ENCODE measurements around the gene ADGRL2. TPM values are rescaled to one million over a fixed set of nuclear protein-coding genes. Genes with fewer than 3 reads are reported as not detected.
A peak's percentile ranks its signal among the peaks of the same experiment; 100 is the strongest.

The ADGRL2 gene
- total RNA-seq, 1 donor from 2014 or later = not detected

DNA sequence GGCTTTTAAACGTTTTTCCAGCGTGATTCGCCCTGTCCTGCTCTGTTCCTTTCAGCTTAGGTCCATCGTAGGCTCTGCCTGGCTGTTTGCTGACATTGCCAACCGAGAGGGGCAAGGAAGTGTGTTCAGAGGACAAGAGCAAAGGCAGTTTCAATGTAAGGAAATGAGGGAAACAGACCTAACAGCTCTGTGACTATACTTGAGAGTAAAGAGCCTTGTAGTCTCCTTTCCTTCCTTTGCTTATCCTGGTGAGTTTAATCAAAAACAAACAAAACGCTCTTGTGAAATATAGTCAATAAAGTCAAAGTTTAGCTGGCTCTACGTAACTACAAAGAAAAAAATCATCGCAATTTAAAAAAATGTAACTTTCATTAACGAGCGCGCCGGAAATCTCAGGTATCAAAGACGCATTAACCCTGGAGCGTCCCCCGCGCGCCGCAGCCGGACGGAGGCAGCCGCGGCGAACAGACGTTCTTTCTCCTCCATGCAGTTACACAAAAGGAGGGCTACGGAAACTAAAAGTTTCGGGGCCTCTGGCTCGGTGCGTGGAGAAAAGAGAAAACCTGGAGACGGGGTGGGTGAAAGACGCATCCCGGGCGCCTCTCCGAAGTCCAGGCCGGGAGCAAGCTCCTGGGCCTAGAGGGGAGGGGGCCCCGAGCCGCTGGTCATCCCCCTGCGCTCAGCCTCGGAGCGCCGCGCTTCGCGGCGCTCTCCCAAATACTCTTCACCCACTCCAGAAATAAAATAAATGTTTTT is 617 bp upstream of the ADGRL2 start:
- no peak overlapping the region for H3K27ac Mint-ChIP-seq
- H3K4me3 Mint-ChIP-seq = peak overlapping the region; percentile 26
- no peak for DNase-seq (ENCODE audit: low spot score)
- no peaks in the 10 kb centered on the region for H3K36me3 Mint-ChIP-seq (ENCODE audit: low read depth)
- no peaks in the 10 kb centered on the region for H3K4me1 Mint-ChIP-seq (ENCODE audit: low read depth)
- no peaks in the 10 kb centered on the region for H3K9me3 Mint-ChIP-seq
- H3K27me3 Mint-ChIP-seq (ENCODE audit: insufficient read depth) = peaks cover 48% of the 10 kb centered on the region
- intact Hi-C loops (cut with micrococcal nuclease) = no loop called here

DNA sequence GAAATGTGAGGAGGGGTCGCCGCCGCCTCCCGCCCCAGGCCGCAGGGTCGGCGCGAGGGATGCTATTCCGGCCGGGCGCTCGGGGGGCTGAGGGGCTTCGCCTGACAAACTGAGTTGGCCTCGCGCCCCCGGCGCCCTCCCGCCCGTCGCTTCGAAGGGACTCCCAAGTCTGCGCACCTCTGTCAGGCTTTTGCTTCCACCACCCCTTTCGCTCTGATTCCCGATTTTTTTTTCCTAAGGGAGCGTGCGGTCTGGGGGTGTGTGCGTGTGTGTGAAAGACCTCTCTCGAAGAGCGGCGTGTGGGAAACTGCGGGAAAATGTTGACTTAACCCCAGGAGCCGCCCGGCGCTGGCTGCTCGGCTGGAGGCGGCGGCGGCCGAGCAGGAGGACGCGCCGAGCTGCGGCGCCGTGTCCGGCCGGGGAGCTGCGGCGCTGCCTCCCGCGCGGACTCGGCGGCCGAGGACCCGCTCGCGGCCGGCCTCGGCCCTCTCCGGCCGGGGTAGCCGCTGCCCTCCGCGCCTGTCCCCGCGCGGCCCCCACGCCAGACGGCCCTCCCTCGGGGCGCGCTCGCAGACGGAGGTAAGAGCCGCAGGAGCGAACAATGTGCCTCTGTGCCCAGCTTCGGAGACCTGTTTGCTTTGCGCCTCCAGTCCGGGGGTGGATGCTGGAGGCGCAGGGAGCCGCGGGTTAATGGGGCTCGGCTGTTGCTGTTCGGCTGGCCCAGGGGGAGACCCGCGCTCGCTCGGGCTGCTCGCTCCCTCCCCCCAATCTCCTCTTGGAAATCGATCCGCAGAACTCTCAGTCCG is 1.1 kb downstream of the ADGRL2 start:
- peaks cover 59% of the 10 kb centered on the region for H3K27me3 Mint-ChIP-seq (ENCODE audit: insufficient read depth)
- H3K4me3 Mint-ChIP-seq = no peak overlapping the region
- intact Hi-C loops (cut with micrococcal nuclease) = no loop called here

DNA sequence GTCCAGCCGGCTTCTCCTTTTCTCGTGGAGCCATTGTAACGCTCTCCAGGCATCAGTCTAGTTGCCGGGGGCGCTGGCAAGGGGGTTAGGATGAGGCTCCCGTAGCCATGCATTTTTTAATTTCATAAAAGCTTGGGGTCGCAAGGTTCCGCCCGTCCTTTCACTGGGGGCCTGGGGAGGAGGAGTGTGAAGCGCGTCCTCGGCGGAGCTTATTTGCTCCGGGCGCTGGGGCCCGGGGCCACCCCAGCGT is 1.6 kb downstream of the ADGRL2 start:
- Mint-ChIP-seq H3K36me3 (ENCODE audit: low read depth) (no peaks in the 10 kb centered on the region), H3K9me3 (no peaks in the 10 kb centered on the region), H3K4me3 (no peak overlapping the region), H3K27me3 (ENCODE audit: insufficient read depth) (peaks cover 59% of the 10 kb centered on the region), H3K4me1 (ENCODE audit: low read depth) (no peaks in the 10 kb centered on the region), H3K27ac (no peak overlapping the region)
- intact Hi-C loops (cut with micrococcal nuclease) = no loop called here
- DNase-seq (ENCODE audit: low spot score) = no peak

More for the DNA sequence above, 1.1 kb downstream of the ADGRL2 start:
- Mint-ChIP-seq H3K4me1 (ENCODE audit: low read depth) (no peaks in the 10 kb centered on the region), H3K27ac (no peak overlapping the region), H3K36me3 (ENCODE audit: low read depth) (no peaks in the 10 kb centered on the region), H3K9me3 (no peaks in the 10 kb centered on the region)
- no peak for DNase-seq (ENCODE audit: low spot score)

DNA sequence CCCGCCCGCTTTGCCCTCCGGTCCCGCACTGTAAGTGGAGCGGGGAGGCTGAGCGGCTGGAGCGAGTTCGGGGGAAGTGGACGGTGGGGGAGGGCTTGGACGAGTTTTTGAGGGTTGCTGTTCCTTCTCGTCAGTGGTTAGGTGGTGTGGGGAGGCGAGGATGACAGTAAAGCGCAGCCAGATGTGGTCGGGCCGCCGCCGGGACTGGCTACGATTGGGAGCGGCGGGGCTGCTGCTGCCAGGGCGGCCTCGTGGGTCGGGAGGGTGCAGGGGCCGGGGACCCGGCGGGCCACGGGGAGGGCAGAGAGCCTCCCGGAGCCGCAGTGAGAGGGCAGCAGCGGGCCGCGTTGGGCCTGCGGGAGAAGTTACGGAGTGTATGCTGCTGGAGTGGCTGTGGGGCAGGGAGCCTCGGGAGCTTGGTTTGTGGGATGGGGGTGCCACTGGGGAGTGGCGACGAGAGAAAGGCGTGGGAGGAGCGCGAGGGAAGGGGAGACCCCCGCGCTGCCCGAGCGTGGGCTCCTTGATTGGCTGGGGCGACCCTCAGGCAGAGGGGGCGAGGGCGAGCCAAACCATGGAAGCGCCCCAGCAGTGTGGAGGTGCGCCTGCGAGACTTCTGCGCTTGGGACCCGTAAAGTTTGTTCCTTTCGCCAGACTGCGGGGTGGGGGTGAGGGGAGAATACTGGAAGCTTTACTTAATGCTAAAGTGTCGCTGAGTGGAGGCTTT is 2.1 kb downstream of the ADGRL2 start:
- Mint-ChIP-seq H3K9me3 (no peaks in the 10 kb centered on the region), H3K36me3 (ENCODE audit: low read depth) (no peaks in the 10 kb centered on the region), H3K4me3 (no peak overlapping the region), H3K27ac (no peak overlapping the region), H3K4me1 (ENCODE audit: low read depth) (no peaks in the 10 kb centered on the region), H3K27me3 (ENCODE audit: insufficient read depth) (peaks cover 59% of the 10 kb centered on the region)
- no peak for DNase-seq (ENCODE audit: low spot score)
- intact Hi-C loops (cut with micrococcal nuclease) = no loop called here

DNA sequence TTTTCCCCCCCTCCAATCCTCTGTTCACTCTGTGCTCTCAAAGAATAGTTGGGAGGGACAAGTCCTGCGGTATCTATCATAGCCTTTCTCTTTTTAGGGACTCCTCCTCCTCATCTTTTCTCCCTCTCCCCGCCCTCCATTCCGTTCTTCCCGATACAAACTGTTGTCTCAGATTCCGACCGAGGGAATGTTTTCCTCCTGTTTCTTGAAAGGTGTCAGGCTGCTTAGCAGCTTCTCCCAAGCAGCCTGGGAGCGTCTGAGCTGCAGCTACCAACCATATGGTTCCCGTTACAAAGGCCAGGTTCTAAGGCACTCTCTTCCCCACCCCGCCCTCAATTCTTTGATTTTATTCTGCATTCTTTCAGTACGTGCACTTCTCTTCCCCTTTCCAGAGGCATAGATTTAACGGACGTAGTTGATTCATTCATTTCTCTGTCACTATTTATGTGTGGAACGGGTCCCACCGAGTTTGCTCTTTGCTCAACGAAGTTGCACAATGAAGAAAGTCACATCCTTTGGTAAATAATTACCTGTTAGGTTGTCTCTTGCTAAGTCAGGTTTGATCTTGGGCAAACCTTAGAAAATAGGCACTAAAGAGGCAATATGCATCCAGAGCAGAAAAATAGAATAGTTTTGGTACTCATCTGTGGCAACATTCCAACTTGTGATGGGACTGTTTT is 2.8 kb downstream of the ADGRL2 start:
- H3K4me3 Mint-ChIP-seq = no peak overlapping the region
- peaks cover 59% of the 10 kb centered on the region for H3K27me3 Mint-ChIP-seq (ENCODE audit: insufficient read depth)
- intact Hi-C loops (cut with micrococcal nuclease) = no loop called here

DNA sequence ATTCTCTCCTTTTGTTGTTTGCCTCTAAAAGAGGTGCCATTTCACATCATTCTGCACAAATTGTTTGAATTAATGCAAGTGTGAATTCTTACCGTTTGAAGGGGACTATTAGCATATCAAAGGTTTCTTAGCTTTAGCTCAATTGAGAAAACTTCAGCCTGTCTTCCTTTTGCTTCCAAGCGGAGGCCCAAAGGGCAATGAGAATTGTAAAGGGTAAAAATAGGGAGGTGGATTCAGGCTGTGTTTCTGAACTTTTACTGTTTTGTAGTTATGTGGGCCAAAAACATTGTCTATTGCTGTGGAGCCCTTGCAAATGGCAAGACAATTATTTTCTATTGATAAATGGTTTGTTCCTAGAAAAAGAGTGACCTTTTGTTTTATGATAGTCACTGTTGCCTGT is 3.6 kb downstream of the ADGRL2 start:
- Mint-ChIP-seq H3K4me3 (no peak overlapping the region), H3K36me3 (ENCODE audit: low read depth) (no peaks in the 10 kb centered on the region), H3K4me1 (ENCODE audit: low read depth) (no peaks in the 10 kb centered on the region), H3K27ac (no peak overlapping the region), H3K9me3 (no peaks in the 10 kb centered on the region), H3K27me3 (ENCODE audit: insufficient read depth) (peaks cover 55% of the 10 kb centered on the region)
- no peak for DNase-seq (ENCODE audit: low spot score)
- intact Hi-C loops (cut with micrococcal nuclease) = no loop called here

More for the DNA sequence above, 2.8 kb downstream of the ADGRL2 start:
- H3K27ac Mint-ChIP-seq = no peak overlapping the region
- H3K36me3 Mint-ChIP-seq (ENCODE audit: low read depth) = no peaks in the 10 kb centered on the region
- no peaks in the 10 kb centered on the region for H3K9me3 Mint-ChIP-seq
- no peaks in the 10 kb centered on the region for H3K4me1 Mint-ChIP-seq (ENCODE audit: low read depth)
- no peak for DNase-seq (ENCODE audit: low spot score)

DNA sequence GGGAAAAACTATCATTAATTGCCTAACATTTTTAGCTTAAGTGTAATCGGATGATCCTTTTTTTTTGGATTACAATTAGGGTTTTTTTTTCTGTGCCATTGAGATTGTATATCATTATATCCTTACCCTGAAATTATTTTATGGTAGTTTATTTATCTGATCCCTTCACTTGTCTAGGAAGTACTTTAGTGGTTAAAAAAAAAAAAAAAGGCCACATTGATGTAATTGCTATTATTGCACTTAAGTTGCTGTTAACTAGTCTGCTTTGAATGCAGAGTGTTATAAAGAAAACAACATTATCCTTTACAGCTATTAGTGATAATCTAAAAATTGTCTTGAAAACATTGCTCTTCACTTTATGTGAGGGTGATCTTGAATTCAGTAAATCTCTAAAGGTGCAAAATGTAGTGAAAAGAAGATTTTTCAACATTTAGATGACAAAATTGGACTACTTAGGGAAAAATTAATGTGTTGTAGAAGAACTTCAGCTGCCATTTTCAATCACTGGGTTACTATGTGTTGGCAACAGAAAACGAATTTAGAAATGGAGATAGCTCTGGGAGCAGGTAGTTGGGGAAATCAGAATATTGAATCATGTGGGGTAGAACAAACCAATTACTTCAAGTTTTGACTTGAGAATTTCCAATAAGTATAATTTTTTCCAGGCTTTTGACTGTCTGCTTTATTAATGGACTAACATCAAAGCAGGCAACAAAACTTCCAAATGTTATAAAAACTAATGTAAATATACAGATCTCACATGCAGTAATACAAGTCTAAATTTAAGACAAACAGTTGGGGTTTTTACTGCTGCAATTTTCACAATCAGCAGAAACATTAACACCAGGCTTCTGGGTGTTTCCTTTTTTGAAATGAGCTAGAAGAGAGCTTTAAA is 5.0 kb downstream of the ADGRL2 start:
- H3K27me3 Mint-ChIP-seq (ENCODE audit: insufficient read depth) = peaks cover 47% of the 10 kb centered on the region
- no peaks in the 10 kb centered on the region for H3K4me1 Mint-ChIP-seq (ENCODE audit: low read depth)
- no peaks in the 10 kb centered on the region for H3K36me3 Mint-ChIP-seq (ENCODE audit: low read depth)
- no peak overlapping the region for H3K4me3 Mint-ChIP-seq
- no peaks in the 10 kb centered on the region for H3K9me3 Mint-ChIP-seq
- intact Hi-C loops (cut with micrococcal nuclease) = no loop called here
- no peak overlapping the region for H3K27ac Mint-ChIP-seq
- DNase-seq (ENCODE audit: low spot score) = no peak

DNA sequence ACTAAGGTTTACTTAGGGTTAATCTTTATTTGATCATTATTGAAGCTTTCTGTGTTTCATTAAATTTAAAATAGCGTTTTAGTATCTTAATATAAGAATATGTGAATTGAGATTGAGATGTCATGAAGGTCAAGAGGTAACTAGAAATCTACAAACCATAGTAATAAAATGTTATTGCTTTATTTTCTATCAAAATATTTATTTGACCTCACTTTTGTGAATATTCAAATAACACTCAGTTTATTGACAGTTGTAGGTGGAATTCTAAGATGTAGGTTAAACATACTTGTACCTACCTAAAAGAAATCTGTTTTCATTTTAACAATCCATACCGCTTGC is 5.7 kb downstream of the ADGRL2 start:
- intact Hi-C loops (cut with micrococcal nuclease) = no loop called here
- no peak overlapping the region for H3K27ac Mint-ChIP-seq
- H3K4me3 Mint-ChIP-seq = no peak overlapping the region
- no peaks in the 10 kb centered on the region for H3K4me1 Mint-ChIP-seq (ENCODE audit: low read depth)
- no peak for DNase-seq (ENCODE audit: low spot score)
- no peaks in the 10 kb centered on the region for H3K9me3 Mint-ChIP-seq
- H3K36me3 Mint-ChIP-seq (ENCODE audit: low read depth) = no peaks in the 10 kb centered on the region
- H3K27me3 Mint-ChIP-seq (ENCODE audit: insufficient read depth) = peaks cover 42% of the 10 kb centered on the region

DNA sequence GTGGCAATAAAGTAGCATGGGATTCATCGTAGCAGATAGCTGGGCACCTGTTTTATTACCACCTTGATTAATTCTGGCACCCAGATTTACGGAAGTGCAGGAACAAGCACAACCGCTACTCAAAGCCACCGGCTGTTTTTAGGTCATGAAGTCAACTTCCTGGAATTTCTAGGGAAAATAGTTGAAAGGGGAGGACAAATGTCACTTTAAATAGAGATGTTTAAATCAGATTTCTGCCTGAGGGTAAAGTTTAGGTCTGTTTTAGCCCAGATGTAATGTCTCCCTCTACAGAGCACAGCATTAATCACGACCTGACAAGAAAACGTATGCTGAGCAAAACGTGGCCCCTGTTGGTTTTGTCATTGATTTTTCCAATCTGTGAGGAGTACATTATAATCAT is 8.0 kb downstream of the ADGRL2 start:
- no peak overlapping the region for H3K27ac Mint-ChIP-seq
- H3K27me3 Mint-ChIP-seq (ENCODE audit: insufficient read depth) = peaks cover 27% of the 10 kb centered on the region
- H3K4me3 Mint-ChIP-seq = no peak overlapping the region
- H3K9me3 Mint-ChIP-seq = no peaks in the 10 kb centered on the region
- DNase-seq (ENCODE audit: low spot score) = no peak
- H3K36me3 Mint-ChIP-seq (ENCODE audit: low read depth) = no peaks in the 10 kb centered on the region
- no peaks in the 10 kb centered on the region for H3K4me1 Mint-ChIP-seq (ENCODE audit: low read depth)
- intact Hi-C loops (cut with micrococcal nuclease) = no loop called here

DNA sequence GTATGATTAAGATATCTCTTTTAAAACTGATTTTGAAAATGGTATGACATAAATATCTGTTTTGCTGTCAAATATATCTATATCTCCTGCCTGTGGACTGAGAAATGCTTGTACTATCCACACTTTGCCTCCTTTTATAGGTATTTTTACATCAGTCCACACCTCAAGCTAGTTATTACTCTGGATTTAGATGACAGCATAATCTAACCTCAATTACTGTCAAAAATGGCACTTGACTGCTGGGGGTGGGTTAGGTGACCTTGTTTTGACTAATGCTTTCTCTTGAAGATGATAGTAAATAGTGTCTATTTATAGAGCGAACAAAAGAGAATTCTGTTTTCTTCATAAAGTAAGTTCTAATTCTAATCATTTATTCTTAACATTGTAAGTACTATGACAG is 9.1 kb downstream of the ADGRL2 start:
- intact Hi-C loops (cut with micrococcal nuclease) = no loop called here
- no peak for DNase-seq (ENCODE audit: low spot score)
- Mint-ChIP-seq H3K4me3 (no peak overlapping the region), H3K27ac (no peak overlapping the region), H3K9me3 (no peaks in the 10 kb centered on the region), H3K36me3 (ENCODE audit: low read depth) (no peaks in the 10 kb centered on the region), H3K4me1 (ENCODE audit: low read depth) (no peaks in the 10 kb centered on the region), H3K27me3 (ENCODE audit: insufficient read depth) (peaks cover 17% of the 10 kb centered on the region)

DNA sequence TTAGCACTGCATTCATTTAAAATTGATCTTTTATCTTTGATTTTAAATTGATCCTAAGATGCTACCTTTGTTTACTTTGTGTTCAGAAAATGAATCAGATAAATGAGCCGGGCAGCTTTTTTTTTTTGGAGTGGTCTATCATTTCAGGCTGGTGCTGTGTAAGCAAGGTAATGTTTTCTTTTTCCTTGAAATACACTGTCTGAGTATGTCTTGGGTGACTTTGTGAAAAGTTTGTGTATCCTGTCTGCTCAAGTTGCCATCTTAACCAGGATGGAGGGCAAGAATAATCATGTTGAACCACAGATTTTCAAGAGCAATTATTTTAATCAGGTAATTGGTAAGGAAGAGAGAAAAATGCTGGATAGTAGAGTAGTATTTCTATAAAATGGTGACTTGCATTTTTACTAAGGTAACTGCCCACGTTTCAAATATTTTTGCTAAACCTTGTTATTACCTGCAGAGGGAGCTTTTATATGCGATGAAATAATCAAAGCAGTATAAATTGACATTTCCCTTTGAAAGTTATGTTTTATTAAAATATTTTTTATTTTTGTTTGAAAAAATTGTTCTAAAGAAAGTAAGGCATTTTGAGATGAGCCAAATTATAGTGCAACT is 11.1 kb downstream of the ADGRL2 start:
- Mint-ChIP-seq H3K9me3 (no peaks in the 10 kb centered on the region), H3K4me3 (no peak overlapping the region), H3K36me3 (ENCODE audit: low read depth) (no peaks in the 10 kb centered on the region), H3K4me1 (ENCODE audit: low read depth) (no peaks in the 10 kb centered on the region), H3K27me3 (ENCODE audit: insufficient read depth) (peaks cover 5% of the 10 kb centered on the region), H3K27ac (no peak overlapping the region)
- intact Hi-C loops (cut with micrococcal nuclease) = no loop called here
- DNase-seq (ENCODE audit: low spot score) = no peak

DNA sequence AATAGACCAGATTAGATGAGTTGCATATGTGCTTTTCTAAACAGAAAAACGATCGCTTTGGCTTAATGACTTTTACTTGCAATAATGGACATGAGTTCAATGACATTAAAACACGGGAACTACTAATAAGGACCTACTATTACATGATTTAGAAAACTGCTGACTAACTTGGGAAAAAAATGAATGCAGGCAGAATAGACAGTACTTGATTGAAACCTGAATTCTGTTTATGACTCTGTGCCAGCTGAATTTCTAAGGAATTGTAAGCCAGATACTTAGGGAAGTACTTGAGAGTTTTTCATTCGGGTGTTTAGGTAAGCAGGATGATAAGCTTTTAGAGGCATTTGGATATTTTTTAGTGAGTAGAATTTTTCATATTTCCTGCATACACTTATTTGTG is 12.0 kb downstream of the ADGRL2 start:
- H3K27me3 Mint-ChIP-seq (ENCODE audit: insufficient read depth) = peaks cover 5% of the 10 kb centered on the region
- H3K27ac Mint-ChIP-seq = no peak overlapping the region
- H3K9me3 Mint-ChIP-seq = no peaks in the 10 kb centered on the region

More for the DNA sequence above, 12.0 kb downstream of the ADGRL2 start:
- DNase-seq (ENCODE audit: low spot score) = no peak
- Mint-ChIP-seq H3K36me3 (ENCODE audit: low read depth) (no peaks in the 10 kb centered on the region), H3K4me3 (no peak overlapping the region), H3K4me1 (ENCODE audit: low read depth) (no peaks in the 10 kb centered on the region)
- intact Hi-C loops (cut with micrococcal nuclease) = no loop called here

Data from activated T-helper 1 cell treated with anti-CD3 and anti-CD28 coated beads, Interleukin-12 subunit alpha, Interleukin-12 subunit beta, Interleukin-2, Interleukin-4 antibody, amounts not matched to agents 30 ng/mL and 10 ng/mL and 1 ng/mL, durations not matched to agents 14 hours and 24 hours and 36 hours (primary cell).